KMS-11 (cell line): ENCODE measurements around the gene BACE1-AS.

ENCODE experiments used
- H2AFZ ChIP-seq: fragments of 200-600 bp; sonication (generic); 2 replicates; pipeline ENCODE4 v1.6.1; 2016; ENCODE audit warnings: antibody characterized with exemption, mixed run types, low read depth
- H3K27ac ChIP-seq: fragments of 200-600 bp; sonication (generic); 2 replicates; pipeline ENCODE4 v1.6.1; 2016; ENCODE audit warnings: mild to moderate bottlenecking, mixed run types
- H3K27me3 ChIP-seq: fragments of 200-600 bp; sonication (generic); 2 replicates; pipeline ENCODE4 v1.6.1; 2017; ENCODE audit warnings: mild to moderate bottlenecking, low read depth, mixed run types, moderate library complexity; ENCODE audit not compliant: insufficient read depth
- H3K36me3 ChIP-seq: fragments of 200-600 bp; sonication (generic); 2 replicates; pipeline ENCODE4 v1.6.1; 2017; ENCODE audit warnings: mild to moderate bottlenecking, mixed run types; ENCODE audit not compliant: insufficient read depth
- H3K4me1 ChIP-seq: fragments of 200-600 bp; sonication (generic); 2 replicates; pipeline ENCODE4 v1.6.1; 2016; ENCODE audit warnings: mild to moderate bottlenecking, low read depth, mixed run types; ENCODE audit not compliant: poor library complexity, severe bottlenecking
- H3K4me2 ChIP-seq: fragments of 200-600 bp; sonication (generic); 2 replicates; pipeline ENCODE4 v1.7.0; 2016; ENCODE audit warnings: mild to moderate bottlenecking, mixed run types
- H3K4me3 ChIP-seq: fragments of 200-600 bp; sonication (generic); IDR thresholded peaks from 2 replicates; pipeline ENCODE4 v1.6.1; 2017; ENCODE audit warnings: low read depth, low read length, mixed read lengths; ENCODE audit not compliant: insufficient read depth
- H3K79me2 ChIP-seq: fragments of 200-600 bp; sonication (generic); 2 replicates; pipeline ENCODE4 v1.6.1; 2016; ENCODE audit warnings: low read depth, mixed run types; ENCODE audit not compliant: insufficient read depth
- H3K9ac ChIP-seq: fragments of 200-600 bp; sonication (generic); 2 replicates; pipeline ENCODE4 v1.6.1; 2016; ENCODE audit warnings: mild to moderate bottlenecking, mixed run types
- H4K20me1 ChIP-seq: fragments of 200-600 bp; sonication (generic); 2 replicates; pipeline ENCODE4 v1.6.1; 2016; ENCODE audit warnings: mild to moderate bottlenecking, mixed run types; ENCODE audit not compliant: insufficient read depth
- CTCF ChIP-seq: fragments of 200-600 bp; sonication (generic); conservative IDR thresholded peaks from 2 replicates; pipeline ENCODE4 v1.6.1; 2017; ENCODE audit warnings: low read depth, mild to moderate bottlenecking, antibody characterized with exemption, low read length, moderate library complexity, mixed read lengths

Gene BACE1-AS

GRCh38 chr11:117334896-117335295 is 43.8 kb downstream of the BACE1-AS start:
- H2AFZ ChIP-seq = no peak overlapping the region
- no peaks in the 10 kb centered on the region for H3K79me2 ChIP-seq
- no peak overlapping the region for H3K4me2 ChIP-seq
- TF ChIP-seq CTCF = no peak
- peaks cover 6% of the 10 kb centered on the region for H3K4me1 ChIP-seq
- H3K27me3 ChIP-seq = no peaks in the 10 kb centered on the region
- no peaks in the 10 kb centered on the region for H3K36me3 ChIP-seq
- no peak overlapping the region for H3K27ac ChIP-seq
- no peak overlapping the region for H3K9ac ChIP-seq
- no peak overlapping the region for H3K4me3 ChIP-seq
- no peaks in the 10 kb centered on the region for H4K20me1 ChIP-seq

- Histone ChIP-seq H3K9ac (no peak overlapping the region), H3K79me2 (no peaks in the 10 kb centered on the region), H3K4me2 (no peak overlapping the region), H3K36me3 (no peaks in the 10 kb centered on the region), H2AFZ (no peak overlapping the region), H3K4me1 (peaks cover 6% of the 10 kb centered on the region), H3K27ac (no peak overlapping the region), H3K4me3 (no peak overlapping the region), H4K20me1 (no peaks in the 10 kb centered on the region), H3K27me3 (no peaks in the 10 kb centered on the region)
- TF ChIP-seq CTCF = no peak
These were observed 44.3 kb downstream of the BACE1-AS start for GRCh38 chr11:117335399-117335798.

GRCh38 chr11:117337076-117337475 is 45.9 kb downstream of the BACE1-AS start:
- H3K36me3 ChIP-seq = no peaks in the 10 kb centered on the region
- H4K20me1 ChIP-seq = no peaks in the 10 kb centered on the region
- no peaks in the 10 kb centered on the region for H3K27me3 ChIP-seq
- no peak overlapping the region for H3K9ac ChIP-seq
- H3K4me1 ChIP-seq = peaks cover 6% of the 10 kb centered on the region
- no peak overlapping the region for H2AFZ ChIP-seq
- no peak overlapping the region for H3K4me3 ChIP-seq
- TF ChIP-seq CTCF = no peak
- H3K79me2 ChIP-seq = no peaks in the 10 kb centered on the region
- no peak overlapping the region for H3K27ac ChIP-seq
- H3K4me2 ChIP-seq = no peak overlapping the region
